Activated T-cell treated with anti-CD3 and anti-CD28 coated beads, Interleukin-2, amount 50 U/mL, for 4 hours (primary cell): ENCODE results near the gene OGDHL. TPM values are rescaled to one million over a fixed set of nuclear protein-coding genes. Genes with fewer than 3 reads are reported as not detected.
"Not testable (repeated sequence)": the region's sequence is repeated elsewhere in the genome, so short reads cannot be mapped to it uniquely, and the experiment has no call there.

ENCODE experiments used
- ATAC-seq, 2 donors: fragments of 200-7000 bp; cut with Tn5 transposase; one replicate each; pipeline ENCODE4 v1.10.0; 2021
- DNase-seq: peaks from one replicate; pipeline ENCODE4 v3.0.0-alpha.2; 2020
- H3K27me3 Mint-ChIP-seq: one replicate; pipeline ENCODE4 v1.8.0; 2021; ENCODE audit warnings: low read depth, mixed read lengths
- H3K36me3 Mint-ChIP-seq: one replicate; pipeline ENCODE4 v1.8.0; 2022; ENCODE audit warnings: mixed read lengths; ENCODE audit not compliant: insufficient read depth
- H3K4me1 Mint-ChIP-seq: one replicate; pipeline ENCODE4 v1.8.0; 2021; ENCODE audit warnings: low read depth, mixed read lengths
- H3K4me3 Mint-ChIP-seq: one replicate; pipeline ENCODE4 v1.8.0; 2021; ENCODE audit warnings: mild to moderate bottlenecking, moderate library complexity, mixed read lengths
- H3K9me3 Mint-ChIP-seq: one replicate; pipeline ENCODE4 v1.8.0; 2021; ENCODE audit warnings: mixed read lengths
- total RNA-seq, 3 donors: library from RNA; stranded (reverse); gene quantifications; one replicate each; pipeline ENCODE4 v1.2.1, GENCODE V29; 2021

Gene OGDHL
- total RNA-seq, 3 donors from 2014 or later, result 0.30 to 0.43 (median 0.37) TPM

DNA sequence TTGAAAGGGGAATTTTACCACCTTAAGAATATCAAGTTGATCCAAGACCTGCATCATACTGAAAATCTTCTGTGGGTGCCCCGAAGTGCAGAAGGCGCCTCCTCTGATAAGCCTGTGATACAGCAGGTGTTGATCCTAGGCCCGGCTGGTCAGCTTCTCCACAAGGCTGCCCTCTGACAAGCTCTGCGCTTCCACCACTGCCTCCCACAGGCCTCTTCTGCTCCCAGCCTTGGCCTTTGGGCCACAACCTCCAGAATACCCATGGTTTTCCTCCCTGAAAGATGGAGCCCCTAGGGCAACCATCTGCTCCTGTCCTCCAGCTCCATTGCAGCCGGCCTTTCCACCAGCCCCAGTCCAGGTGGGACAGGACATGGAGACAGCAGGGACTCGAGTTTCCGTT is 5.6 kb upstream of the OGDHL start:
- DNase-seq (no peak), ATAC-seq (no peak)
- Mint-ChIP-seq H3K27me3 (peaks cover 50% of the 10 kb centered on the region), H3K4me1 (peaks cover 4% of the 10 kb centered on the region), H3K4me3 (no peak overlapping the region), H3K36me3 (no peaks in the 10 kb centered on the region), H3K9me3 (peaks cover 10% of the 10 kb centered on the region)

GRCh38 chr10:49766484-49766883 is 4.4 kb upstream of the OGDHL start:
- peaks cover 8% of the 10 kb centered on the region for H3K4me1 Mint-ChIP-seq
- H3K9me3 Mint-ChIP-seq, result peaks cover 10% of the 10 kb centered on the region
- no peak for ATAC-seq
- H3K27me3 Mint-ChIP-seq, result peaks cover 51% of the 10 kb centered on the region
- no peak overlapping the region for H3K4me3 Mint-ChIP-seq
- no peaks in the 10 kb centered on the region for H3K36me3 Mint-ChIP-seq
- no peak for DNase-seq

DNA sequence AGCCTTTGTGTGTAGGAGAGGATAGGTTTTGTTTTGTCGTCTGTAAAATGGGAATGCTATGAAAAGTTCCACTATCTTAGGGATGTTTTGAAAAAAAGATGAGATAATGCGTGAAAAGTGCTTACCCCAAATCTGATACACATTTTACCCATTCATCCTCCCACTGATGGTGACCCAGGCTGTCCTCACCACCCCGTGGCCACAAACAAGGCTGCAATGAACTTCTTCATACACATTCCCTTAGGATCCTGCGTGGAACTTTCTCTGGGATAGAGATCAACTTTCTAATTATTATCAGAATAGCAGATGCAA is 399 bp upstream of the OGDHL start:
- no peak for DNase-seq
- peaks cover 46% of the 10 kb centered on the region for H3K27me3 Mint-ChIP-seq
- H3K9me3 Mint-ChIP-seq, result peaks cover 10% of the 10 kb centered on the region
- peaks cover 10% of the 10 kb centered on the region for H3K4me1 Mint-ChIP-seq
- H3K4me3 Mint-ChIP-seq, result peak overlapping the region; percentile 55
- ATAC-seq, result no peak
- no peaks in the 10 kb centered on the region for H3K36me3 Mint-ChIP-seq

- Mint-ChIP-seq H3K27me3 (peaks cover 34% of the 10 kb centered on the region), H3K4me3 (peak overlapping the region; percentile 19)
These were observed 828 bp downstream of the OGDHL start for GRCh38 chr10:49761201-49761788.

GRCh38 chr10:49760789-49761188 is 1.3 kb downstream of the OGDHL start:
- peaks cover 10% of the 10 kb centered on the region for H3K4me1 Mint-ChIP-seq
- H3K27me3 Mint-ChIP-seq, result peaks cover 32% of the 10 kb centered on the region
- H3K9me3 Mint-ChIP-seq, result no peaks in the 10 kb centered on the region
- no peak for DNase-seq
- no peaks in the 10 kb centered on the region for H3K36me3 Mint-ChIP-seq
- no peak for ATAC-seq
- peak overlapping the region; percentile 19 for H3K4me3 Mint-ChIP-seq

More at GRCh38 chr10:49761201-49761788, 828 bp downstream of the OGDHL start:
- ATAC-seq, result no peak
- peaks cover 1% of the 10 kb centered on the region for H3K9me3 Mint-ChIP-seq
- DNase-seq, result no peak
- peaks cover 10% of the 10 kb centered on the region for H3K4me1 Mint-ChIP-seq
- H3K36me3 Mint-ChIP-seq, result no peaks in the 10 kb centered on the region

DNA sequence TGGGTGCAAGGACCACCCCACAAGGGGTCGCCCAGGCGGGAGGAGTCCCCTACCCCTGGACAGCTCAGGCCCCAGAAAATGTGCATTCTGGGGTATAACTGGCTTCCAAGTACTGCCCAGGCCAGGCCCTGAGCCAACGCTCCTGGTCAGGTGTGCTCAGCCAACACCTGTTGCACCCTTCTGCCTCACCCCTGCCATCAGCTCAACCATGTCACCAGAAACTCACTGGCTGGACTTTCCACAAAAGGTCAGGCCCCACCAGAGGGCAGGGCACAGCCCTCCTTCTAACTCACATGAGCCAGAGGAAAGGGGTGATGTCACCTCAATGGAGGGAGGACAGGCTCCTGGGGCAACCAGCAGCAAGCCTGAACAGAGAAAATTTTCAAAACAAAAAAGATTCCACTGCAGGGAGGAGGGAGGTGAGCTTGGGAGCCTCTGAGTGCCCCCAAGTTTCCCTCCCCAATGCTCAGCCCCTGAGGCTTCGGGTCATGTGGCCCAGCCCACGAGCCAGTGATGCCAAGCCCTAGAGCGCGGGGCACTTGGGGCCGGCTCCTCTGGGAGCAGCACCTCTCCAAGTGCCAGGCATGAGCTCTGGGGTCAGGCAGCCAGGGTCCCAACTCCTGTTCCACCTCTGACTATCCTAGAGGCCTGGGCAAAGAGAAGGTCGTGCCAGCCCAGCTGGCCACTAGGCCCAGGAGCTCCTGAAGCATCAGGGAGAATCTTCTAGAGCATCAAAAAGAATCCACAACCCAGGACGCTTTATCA is 2.2 kb downstream of the OGDHL start:
- ATAC-seq, result no peak
- Mint-ChIP-seq H3K9me3 (no peaks in the 10 kb centered on the region), H3K27me3 (peaks cover 32% of the 10 kb centered on the region), H3K36me3 (no peaks in the 10 kb centered on the region), H3K4me3 (no peak overlapping the region), H3K4me1 (peaks cover 10% of the 10 kb centered on the region)
- DNase-seq, result no peak

GRCh38 chr10:49758249-49758930 is 3.7 kb downstream of the OGDHL start:
- ATAC-seq, result no peak
- Mint-ChIP-seq H3K9me3 (no peaks in the 10 kb centered on the region), H3K4me3 (no peak overlapping the region), H3K4me1 (peaks cover 10% of the 10 kb centered on the region), H3K36me3 (no peaks in the 10 kb centered on the region), H3K27me3 (peaks cover 29% of the 10 kb centered on the region)
- no peak for DNase-seq

GRCh38 chr10:49756641-49757040 is 5.5 kb downstream of the OGDHL start:
- Mint-ChIP-seq H3K4me3 (no peak overlapping the region), H3K4me1 (peaks cover 2% of the 10 kb centered on the region), H3K27me3 (peaks cover 20% of the 10 kb centered on the region), H3K36me3 (no peaks in the 10 kb centered on the region), H3K9me3 (no peaks in the 10 kb centered on the region)
- ATAC-seq, result no peak
- no peak for DNase-seq

DNA sequence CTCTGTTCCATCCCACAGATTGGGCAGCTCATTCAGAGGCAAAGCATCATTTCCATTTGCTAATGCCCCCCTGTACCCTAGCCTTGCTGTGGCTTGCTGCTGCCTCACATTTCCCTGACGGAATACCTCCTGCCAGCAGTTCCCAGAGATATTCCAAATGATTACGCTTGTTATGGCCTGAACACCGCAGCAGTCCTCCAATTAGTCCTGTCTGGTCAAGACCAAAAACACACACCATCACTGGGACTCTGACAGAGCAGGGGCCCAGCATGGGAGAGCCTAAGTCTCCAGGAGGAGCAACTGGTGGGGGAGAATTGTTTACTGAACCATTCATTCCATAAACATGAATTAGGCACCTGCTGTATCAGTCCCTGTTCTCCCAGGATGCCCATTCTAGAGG is 6.1 kb downstream of the OGDHL start:
- Mint-ChIP-seq H3K4me1 (peaks cover under 1% of the 10 kb centered on the region), H3K27me3 (peaks cover 19% of the 10 kb centered on the region), H3K36me3 (no peaks in the 10 kb centered on the region), H3K9me3 (no peaks in the 10 kb centered on the region), H3K4me3 (no peak overlapping the region)
- ATAC-seq (no peak), DNase-seq (no peak)

DNA sequence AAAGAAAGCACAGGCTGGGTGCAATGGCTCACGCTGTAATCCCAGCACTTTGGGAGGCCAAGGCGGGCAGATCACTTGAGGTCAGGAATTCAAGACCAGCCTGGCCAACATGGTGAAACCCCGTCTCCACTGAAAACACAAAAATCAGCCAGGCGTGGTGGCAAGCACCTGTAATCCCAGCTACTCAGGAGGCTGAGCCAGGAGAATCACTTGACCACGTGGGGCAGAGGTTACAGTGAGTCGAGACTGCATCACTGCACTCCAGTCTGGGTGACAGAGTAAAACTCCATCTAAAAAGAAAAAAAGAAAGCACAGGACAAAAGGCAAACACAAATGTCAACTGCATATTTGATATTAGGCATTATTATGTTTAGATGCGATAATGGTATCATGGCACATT is 7.2 kb downstream of the OGDHL start:
- not testable (repeated sequence) for H3K4me1 Mint-ChIP-seq, H3K4me3 Mint-ChIP-seq

DNA sequence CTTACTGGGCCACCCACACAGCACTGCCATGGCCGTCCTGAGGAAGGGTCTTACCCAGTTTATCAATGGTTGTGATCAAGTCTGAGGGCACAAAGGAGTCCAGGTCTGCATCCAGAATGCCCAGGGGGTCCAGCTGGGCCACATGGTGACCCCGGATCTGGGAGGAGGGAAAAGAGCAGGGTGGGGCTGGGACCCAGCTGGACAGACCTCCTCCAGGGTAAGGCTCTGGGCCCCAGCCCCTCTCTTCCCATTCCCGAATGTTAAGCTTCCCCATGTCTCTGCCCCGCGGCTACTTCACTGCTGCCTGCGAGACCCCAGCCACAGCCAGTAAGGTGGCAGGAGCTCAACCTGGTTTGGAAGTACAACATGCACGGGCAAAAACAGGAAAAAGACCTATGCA is 9.5 kb downstream of the OGDHL start:
- no peak for DNase-seq
- no peak overlapping the region for H3K4me3 Mint-ChIP-seq

More for the DNA sequence above, 7.2 kb downstream of the OGDHL start:
- not testable (repeated sequence) for H3K9me3 Mint-ChIP-seq, H3K36me3 Mint-ChIP-seq, ATAC-seq, DNase-seq
- peaks cover 18% of the 10 kb centered on the region for H3K27me3 Mint-ChIP-seq

DNA sequence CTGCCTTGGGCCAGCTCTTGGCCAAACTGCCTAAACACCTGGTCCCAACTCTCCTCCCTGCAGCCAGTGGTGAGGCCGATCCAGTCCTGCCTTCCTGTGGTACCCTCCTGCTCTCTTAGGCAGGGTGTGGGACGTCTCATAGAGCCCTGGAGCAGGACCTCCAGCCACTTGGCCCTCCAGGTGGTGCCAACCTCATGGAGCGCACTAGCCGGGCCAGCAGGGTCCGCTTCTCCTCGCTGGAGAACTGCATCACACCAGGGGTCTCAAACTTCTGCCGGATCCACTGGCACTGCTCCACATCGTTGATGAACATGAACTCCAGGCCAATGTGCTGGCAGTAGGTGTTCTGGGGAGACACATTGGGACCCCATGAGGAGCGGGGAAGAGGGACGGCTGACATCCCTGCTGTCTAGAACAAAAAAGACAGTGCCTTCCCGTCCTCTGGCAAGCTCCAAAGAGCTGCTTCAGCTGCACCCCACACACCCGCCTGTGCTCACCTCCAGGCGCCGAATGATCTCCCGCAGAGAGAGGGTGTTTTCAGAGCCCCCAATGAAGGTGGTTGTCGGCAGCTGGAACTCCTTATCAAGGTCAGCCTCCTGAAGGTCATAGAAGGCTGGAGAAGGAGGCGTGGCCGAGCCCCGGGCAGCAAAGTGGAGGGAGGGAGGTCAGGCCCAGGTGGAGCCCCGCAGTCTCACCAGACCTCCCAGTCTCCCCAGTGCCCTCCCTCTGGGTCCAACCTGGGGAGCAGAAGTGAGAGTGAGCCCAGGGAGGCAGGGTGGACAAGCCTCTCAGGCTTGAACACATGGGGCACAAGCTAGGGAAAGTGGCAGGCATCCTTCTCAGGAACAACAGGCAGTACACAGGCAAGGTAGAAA is 10.2 kb downstream of the OGDHL start:
- Mint-ChIP-seq H3K27me3 (peaks cover 7% of the 10 kb centered on the region), H3K9me3 (no peaks in the 10 kb centered on the region)

More for the DNA sequence above, 9.5 kb downstream of the OGDHL start:
- no peak for ATAC-seq
- H3K4me1 Mint-ChIP-seq, result no peaks in the 10 kb centered on the region
- H3K9me3 Mint-ChIP-seq, result no peaks in the 10 kb centered on the region
- H3K36me3 Mint-ChIP-seq, result no peaks in the 10 kb centered on the region
- peaks cover 7% of the 10 kb centered on the region for H3K27me3 Mint-ChIP-seq

GRCh38 chr10:49751216-49751615 is 10.9 kb downstream of the OGDHL start:
- Mint-ChIP-seq H3K9me3 (no peaks in the 10 kb centered on the region), H3K36me3 (no peaks in the 10 kb centered on the region), H3K4me1 (no peaks in the 10 kb centered on the region), H3K4me3 (no peak overlapping the region), H3K27me3 (peaks cover 7% of the 10 kb centered on the region)
- ATAC-seq, result no peak
- DNase-seq, result no peak

More for the DNA sequence above, 10.2 kb downstream of the OGDHL start:
- H3K4me3 Mint-ChIP-seq, result no peak overlapping the region
- DNase-seq (no peak), ATAC-seq (no peak)
- no peaks in the 10 kb centered on the region for H3K36me3 Mint-ChIP-seq
- no peaks in the 10 kb centered on the region for H3K4me1 Mint-ChIP-seq

DNA sequence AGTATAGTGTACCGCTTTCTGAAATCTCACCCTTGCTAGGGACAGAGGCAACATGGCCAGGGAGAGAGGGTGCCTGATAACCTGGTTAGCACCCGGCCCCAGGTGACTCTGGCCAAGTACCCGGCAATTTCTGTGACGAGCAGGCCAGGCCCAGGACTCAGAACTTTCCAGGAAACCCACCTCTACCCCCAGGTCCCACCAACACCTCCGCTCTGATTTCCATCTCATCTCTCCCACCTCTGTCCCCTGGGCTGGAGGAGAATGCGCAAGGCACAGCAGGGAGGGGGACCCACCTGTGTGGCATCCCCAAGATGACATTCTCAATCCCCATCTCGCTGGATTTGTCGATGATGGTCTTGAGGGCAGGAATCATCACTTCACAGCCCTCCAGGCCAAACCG is 11.6 kb downstream of the OGDHL start:
- ATAC-seq (no peak), DNase-seq (no peak)
- Mint-ChIP-seq H3K36me3 (no peaks in the 10 kb centered on the region), H3K9me3 (no peaks in the 10 kb centered on the region), H3K4me3 (no peak overlapping the region), H3K27me3 (peaks cover 10% of the 10 kb centered on the region), H3K4me1 (no peaks in the 10 kb centered on the region)
